ES-I3 (cell line): ENCODE results near the gene SLC11A2.
"Not testable (repeated sequence)": the region's sequence is repeated elsewhere in the genome, so short reads cannot be mapped to it uniquely, and the experiment has no call there.

Source experiments
- H3K36me3 ChIP-seq: 2 replicates; pipeline ENCODE4 v1.6.1; 2013; ENCODE audit warnings: mild to moderate bottlenecking, low read length, control low read depth, moderate library complexity; ENCODE audit not compliant: insufficient read depth
- H3K4me1 ChIP-seq: 2 replicates; pipeline ENCODE4 v1.6.1; 2013; ENCODE audit warnings: mild to moderate bottlenecking, control low read depth, low read length; ENCODE audit not compliant: insufficient read depth
- H3K9ac ChIP-seq: 2 replicates; pipeline ENCODE4 v1.6.1; 2013; ENCODE audit warnings: low read depth, mild to moderate bottlenecking, low read length, moderate library complexity
- H3K9me3 ChIP-seq: 2 replicates; pipeline ENCODE4 v1.6.1; 2013; ENCODE audit warnings: mild to moderate bottlenecking, low read length, moderate library complexity; ENCODE audit not compliant: control insufficient read depth, insufficient read depth

SLC11A2 gene

DNA sequence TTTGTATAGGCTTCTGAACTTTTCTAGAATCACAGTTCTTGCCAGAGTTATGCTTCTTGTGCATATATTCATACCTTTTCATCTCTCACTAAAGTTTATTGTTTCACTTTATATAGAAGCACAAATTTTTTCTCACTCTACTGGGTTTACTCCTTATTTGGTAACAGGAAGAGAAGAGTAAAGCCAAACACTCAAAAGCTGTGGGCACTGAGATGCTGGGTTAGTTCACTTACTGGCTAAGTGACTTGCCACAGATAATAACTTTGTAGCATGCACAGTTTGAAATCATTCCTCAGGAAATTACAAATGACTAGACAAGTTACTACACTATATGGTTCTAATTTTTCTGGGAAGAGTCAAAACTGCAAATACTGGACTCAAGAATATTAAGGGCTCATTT lies 66.1 kb downstream of the SLC11A2 start:
- no peak overlapping the region for H3K9ac ChIP-seq
- no peaks in the 10 kb centered on the region for H3K9me3 ChIP-seq
- no peaks in the 10 kb centered on the region for H3K36me3 ChIP-seq
- no peaks in the 10 kb centered on the region for H3K4me1 ChIP-seq

DNA sequence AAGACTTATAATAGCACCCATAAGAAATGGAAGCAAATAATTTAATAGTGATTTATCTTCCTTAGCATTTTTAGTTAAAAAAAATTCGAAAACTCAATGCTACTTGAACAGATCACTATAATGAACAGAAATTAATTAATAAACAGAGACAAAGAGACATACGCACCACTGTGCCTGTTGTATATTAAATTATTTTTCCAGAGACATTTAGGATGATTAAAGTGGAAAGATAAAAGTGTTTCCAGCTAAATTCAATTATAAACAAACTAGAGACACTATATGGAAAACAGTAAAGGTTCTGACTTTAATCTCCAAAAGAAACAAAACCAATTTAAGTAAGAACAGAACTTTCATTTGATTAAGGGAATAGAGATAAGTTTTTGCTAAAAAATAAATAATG lies 70.5 kb downstream of the SLC11A2 start:
- no peak overlapping the region for H3K9ac ChIP-seq
- H3K9me3 ChIP-seq: no peaks in the 10 kb centered on the region
- no peaks in the 10 kb centered on the region for H3K36me3 ChIP-seq
- no peaks in the 10 kb centered on the region for H3K4me1 ChIP-seq

DNA sequence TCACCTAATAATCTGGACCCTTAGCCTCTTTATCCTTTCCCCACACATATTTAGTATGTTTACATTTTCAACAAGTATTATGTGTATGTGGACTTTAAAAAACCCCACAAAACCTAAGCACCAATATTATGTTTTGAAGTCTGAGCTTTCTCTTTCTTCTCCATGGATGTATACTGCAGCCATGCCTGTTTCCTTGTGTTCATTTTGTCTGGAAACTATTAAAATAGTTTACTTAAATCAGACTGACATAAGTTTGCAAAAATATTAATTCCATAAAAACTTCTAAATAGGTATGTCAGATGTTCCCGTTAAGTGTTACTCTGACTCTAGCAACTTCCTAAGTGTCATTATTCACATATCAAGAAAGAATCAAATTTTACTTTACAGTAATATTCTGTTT lies 70.9 kb downstream of the SLC11A2 start:
- no peaks in the 10 kb centered on the region for H3K4me1 ChIP-seq
- H3K9ac ChIP-seq: no peak overlapping the region
- no peaks in the 10 kb centered on the region for H3K36me3 ChIP-seq
- H3K9me3 ChIP-seq: no peaks in the 10 kb centered on the region

DNA sequence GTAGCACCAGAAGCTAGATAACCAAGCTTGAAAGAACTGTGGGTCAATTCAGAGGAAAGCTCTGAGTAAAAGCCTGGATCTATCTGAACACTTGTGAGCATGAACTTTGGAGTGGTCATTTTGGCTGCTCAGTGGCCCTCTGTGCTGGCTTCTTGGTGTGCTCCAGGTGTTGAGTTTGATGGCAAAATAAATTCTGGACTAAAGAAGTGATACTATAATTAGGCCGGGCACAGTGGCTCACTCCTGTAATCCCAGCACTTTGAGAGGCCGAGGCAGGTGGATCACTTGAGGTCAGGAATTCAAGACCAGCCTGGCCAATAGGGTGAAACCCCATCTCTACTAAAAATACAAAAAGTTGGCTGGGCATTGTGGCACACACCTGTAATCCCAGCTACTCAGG lies 71.4 kb downstream of the SLC11A2 start:
- not testable (repeated sequence) for H3K9ac ChIP-seq, H3K9me3 ChIP-seq, H3K36me3 ChIP-seq, H3K4me1 ChIP-seq

DNA sequence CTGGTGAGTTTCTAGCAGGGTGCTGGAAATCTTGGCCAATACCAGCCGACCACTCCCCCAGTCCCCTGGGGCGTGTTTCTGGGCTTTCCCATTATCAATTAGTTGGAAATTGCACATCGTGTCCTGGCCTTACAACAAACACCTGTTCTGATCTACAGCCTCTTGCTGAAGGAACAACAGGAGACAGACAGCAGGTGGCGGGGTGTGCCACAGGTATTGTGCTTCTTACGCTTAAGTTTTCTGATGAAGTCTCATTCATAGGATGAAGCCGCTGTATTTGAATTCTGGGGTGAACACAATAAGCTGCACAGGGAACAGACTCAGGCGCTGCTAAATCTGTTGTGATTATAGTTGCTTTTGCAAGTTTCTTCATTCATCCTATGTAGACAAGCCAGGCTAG lies 73.1 kb downstream of the SLC11A2 start:
- no peaks in the 10 kb centered on the region for H3K36me3 ChIP-seq
- no peaks in the 10 kb centered on the region for H3K9me3 ChIP-seq
- H3K4me1 ChIP-seq: no peaks in the 10 kb centered on the region
- H3K9ac ChIP-seq: no peak overlapping the region

DNA sequence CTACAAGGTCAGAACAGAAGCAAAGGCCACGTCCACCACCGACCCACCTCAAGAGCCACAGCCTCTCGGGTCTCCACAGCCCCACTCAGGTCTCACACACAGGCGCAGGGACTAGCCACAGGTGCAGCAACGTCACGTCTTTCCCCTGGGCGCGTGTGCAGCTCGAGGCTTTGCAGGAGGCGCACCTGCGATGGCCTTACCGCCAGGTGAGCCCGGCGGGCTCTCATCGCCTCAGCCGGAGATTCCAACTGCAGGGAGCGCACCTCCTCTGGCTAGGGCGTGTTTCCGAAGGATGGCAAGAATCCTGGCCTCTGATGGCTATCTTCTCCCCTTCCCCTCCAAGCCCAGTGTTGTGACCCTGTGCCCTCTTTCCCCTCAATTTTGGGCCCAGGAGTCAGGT lies 73.7 kb downstream of the SLC11A2 start, which contains the start of gene HIGD1C:
TSS of gene HIGD1C (plus strand) at position 35 of the 400 bp plus-strand sequence. CDS start 1,455 bp downstream, outside the sequence.
- Histone ChIP-seq H3K36me3 (no peaks in the 10 kb centered on the region), H3K9me3 (no peaks in the 10 kb centered on the region), H3K9ac (no peak within 1 kb of the TSS), H3K4me1 (no peaks in the 10 kb centered on the region)

DNA sequence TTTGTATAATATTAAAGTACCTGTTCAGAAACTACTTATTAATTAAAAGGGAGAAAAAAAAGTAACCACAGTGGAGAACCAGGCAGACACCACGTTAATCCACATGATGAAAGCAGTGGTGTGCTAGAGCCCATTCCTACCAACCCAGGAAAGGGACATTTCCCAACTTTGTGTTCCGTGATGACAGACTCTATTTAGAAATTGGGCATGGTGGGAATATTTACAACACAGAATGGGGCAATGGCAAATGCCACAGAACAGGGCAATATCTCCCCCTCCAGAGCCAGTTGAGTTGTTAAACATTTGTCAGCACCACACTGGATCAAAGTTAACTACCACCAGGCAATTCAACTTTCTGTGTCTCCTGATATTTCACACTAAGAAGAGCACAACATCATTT lies 75.1 kb downstream of the SLC11A2 start:
- Histone ChIP-seq H3K4me1 (no peaks in the 10 kb centered on the region), H3K9me3 (no peaks in the 10 kb centered on the region), H3K36me3 (no peaks in the 10 kb centered on the region), H3K9ac (no peak overlapping the region)

DNA sequence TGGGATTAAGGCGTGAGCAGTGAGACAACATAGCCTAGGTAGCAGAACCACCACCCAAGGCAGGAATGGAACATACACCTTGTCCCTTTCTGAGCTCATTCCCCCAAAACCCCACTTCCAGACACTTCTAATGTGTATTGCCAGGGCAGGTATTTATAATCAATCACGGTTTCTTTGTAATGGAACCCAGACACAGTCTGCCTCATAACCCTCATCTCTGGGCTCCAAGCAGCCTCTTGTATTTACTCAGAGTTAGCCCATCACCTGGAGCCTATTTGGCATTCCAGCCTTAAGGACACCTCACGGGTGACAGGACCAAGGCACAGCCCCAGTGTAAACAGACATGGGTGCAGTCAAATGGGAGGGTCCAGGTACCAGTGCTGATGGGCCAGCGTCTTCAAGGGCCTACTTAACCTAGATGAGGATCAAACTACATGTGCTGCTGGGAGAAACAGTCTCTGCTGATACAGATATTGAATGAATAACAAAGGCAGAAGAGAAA lies 76.3 kb downstream of the SLC11A2 start:
- Histone ChIP-seq H3K9ac (no peak overlapping the region), H3K36me3 (no peaks in the 10 kb centered on the region), H3K9me3 (no peaks in the 10 kb centered on the region), H3K4me1 (no peaks in the 10 kb centered on the region)

DNA sequence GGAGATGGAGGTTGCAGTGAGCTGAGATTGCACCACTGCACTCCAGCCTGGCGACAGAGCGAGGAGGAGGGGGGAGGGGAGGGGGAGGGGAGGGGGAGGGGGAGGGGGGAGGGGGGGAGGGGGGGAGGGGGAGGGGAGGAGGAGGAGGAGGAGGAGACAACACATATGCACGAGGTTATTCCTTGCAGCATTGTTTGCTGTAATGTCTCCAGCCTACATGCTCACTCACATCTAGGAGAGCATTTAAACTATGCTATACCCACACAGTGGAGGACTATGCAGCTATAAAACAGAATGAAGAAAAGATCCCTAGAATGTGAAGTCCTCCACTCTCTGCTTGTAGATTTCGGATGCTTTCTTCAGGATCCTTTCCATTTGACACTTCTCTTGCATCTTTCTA lies 77.4 kb downstream of the SLC11A2 start:
- H3K36me3 ChIP-seq: no peaks in the 10 kb centered on the region
- no peaks in the 10 kb centered on the region for H3K4me1 ChIP-seq
- no peaks in the 10 kb centered on the region for H3K9me3 ChIP-seq
- H3K9ac ChIP-seq: no peak overlapping the region

DNA sequence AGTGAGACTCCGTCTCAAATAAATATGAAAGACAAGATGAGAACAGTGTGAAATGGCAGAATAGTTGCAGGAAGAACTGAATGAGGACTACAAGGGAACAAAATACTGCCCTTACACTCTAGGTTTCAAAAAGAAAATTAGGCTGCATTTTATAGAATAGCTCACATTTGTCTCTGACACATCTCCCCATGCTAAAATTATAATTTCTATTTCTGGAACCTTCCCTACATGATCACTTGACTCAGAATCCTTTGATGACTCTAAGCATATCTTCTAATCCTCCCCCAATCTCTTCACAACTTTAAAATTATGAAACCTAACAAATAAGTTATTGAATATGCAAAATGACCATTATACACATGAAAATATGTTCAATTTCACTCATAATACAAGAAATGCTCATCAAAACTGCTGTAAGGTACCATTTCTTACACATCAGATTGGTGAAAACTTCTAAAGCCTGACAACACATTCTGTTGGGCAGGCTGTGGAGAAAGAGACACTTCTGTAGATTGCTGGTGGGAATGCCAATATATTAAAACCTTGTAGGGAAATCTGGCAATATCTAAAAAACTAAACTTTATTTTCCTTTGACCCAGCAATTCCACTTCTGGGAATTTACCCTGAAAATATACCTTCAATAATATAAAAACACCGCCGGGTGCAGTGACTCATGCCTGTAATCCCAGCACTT lies 78.1 kb downstream of the SLC11A2 start:
- no peaks in the 10 kb centered on the region for H3K36me3 ChIP-seq
- H3K9ac ChIP-seq: no peak overlapping the region
- H3K9me3 ChIP-seq: no peaks in the 10 kb centered on the region; the same call in 1 of the 2 replicates
- H3K4me1 ChIP-seq: no peaks in the 10 kb centered on the region

DNA sequence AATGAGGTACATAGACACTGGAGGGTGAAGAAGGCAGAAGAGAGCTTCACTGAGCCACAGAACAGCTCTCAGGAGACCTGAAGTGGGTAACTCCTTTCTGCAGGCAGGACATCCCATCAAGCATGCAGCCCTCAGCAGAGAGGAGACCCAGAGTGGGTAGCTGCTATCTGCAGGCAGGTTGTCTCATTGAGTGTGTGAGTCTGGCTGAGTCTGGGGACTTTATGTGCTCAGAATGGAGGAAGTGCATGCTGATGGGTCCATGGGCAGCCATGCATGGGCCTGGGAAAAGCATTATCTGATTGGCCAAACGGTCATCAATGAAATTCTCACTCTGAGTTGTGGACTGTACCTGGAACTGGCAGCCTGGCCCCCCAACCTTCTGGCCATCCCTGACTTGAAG lies 88.5 kb downstream of the SLC11A2 start:
- H3K36me3 ChIP-seq: no peaks in the 10 kb centered on the region
- 0 out of 2 replicates have a peak, but pooled peaks cover 3% of the 10 kb centered on the region for H3K9me3 ChIP-seq
- no peaks in the 10 kb centered on the region for H3K4me1 ChIP-seq
- no peak overlapping the region for H3K9ac ChIP-seq

DNA sequence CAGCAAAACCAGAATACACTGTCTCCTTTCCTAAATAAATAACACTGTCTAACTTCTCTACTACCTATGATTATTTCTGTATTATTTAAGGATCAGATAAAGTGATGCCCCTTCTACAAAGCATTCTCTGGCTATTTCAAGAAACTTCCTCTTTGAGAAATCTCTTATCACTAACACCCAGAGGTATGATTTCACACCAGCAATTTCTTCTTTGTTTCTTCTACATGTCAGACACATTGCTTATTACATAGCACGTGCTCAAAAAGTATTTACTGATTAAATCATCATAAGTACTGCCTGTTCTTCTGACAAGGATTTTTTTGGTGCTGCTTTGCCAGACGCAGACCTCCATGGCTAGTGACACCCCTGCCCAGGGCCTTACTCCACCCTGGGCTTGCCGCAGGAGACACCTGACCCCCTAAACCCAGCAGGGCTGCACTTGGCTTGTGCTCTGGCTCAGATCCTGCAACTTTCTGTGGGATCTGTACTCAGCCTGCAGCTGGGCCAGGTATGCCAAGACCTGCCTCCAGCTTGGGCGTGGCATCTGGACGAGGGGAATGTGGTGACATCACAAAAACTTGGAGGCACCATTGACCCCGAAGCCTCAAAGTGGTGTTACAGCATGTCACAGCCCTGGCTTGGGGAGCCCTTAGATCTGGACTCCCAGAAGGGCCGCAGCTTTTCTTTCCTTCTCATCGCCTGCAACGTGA lies 89.2 kb downstream of the SLC11A2 start:
- Histone ChIP-seq H3K9ac (no peak overlapping the region), H3K9me3 (0 out of 2 replicates have a peak, but pooled peaks cover 3% of the 10 kb centered on the region), H3K36me3 (no peaks in the 10 kb centered on the region), H3K4me1 (no peaks in the 10 kb centered on the region)

DNA sequence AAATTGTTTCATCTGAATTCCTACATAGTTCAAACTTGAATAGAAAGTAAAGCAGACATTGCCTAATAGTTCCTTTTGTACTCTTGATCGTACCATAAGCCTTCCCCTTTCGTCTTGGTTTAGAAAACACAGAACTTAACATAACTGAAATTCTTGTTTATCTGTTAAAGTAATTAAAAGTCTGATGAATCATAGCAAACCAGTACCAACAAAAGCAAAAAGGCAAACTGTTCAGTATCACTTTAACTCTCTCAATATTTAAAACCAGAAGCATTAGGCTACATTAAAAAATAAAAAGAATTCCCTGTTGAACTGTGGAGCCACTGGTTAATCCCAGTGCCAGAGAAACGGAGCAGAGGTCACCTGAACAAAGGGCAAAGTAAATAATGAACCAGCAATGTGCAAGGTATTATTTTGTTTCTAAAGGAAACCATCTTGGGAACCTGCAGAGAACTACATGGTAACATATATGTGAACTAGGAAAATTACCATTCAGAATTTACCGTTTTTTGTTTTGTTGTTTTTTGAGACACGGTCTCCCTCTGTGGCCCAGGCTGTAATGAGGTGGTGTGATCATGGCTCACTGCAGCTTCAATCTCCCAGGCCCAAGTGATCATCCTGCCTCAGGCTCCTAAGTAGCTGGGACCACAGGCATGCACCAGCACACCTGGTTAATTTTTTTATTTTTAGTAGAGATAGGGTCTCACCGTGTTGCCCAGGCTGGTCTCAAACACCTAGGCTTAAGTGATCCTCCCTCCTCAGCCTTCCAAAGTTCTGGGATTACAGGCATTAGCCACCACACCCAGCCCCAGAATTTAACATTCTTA lies 91.0 kb downstream of the SLC11A2 start:
- no peaks in the 10 kb centered on the region for H3K36me3 ChIP-seq
- 0 out of 2 replicates have a peak, but pooled peaks cover 3% of the 10 kb centered on the region for H3K9me3 ChIP-seq
- no peaks in the 10 kb centered on the region for H3K4me1 ChIP-seq
- H3K9ac ChIP-seq: no peak overlapping the region

DNA sequence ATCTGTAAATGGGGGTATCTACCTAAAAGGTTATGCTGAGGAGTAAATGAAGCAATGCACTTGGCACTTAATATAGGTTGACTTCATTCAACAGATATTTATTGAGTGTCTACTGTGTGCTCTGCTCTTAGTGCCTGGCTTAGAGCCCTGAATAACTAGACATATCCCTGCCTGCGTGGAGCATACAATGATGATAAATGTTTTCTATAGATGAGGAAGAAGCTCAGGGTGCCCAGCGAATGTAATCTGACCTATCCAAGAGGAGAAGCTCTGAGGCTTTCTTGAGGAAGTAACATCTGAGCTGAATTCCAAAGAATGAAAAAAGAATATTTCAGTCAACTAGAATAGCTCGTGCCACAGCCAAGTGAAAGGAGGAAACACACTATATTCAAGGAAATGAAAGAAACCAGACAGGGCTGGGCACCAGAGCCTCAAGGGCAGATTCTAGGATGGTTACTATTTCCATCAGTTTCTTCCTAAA lies 91.8 kb downstream of the SLC11A2 start:
- H3K36me3 ChIP-seq: no peaks in the 10 kb centered on the region
- 0 out of 2 replicates have a peak, but pooled peaks cover 3% of the 10 kb centered on the region for H3K9me3 ChIP-seq
- H3K9ac ChIP-seq: no peak overlapping the region
- peaks cover under 1% of the 10 kb centered on the region; the same call in 1 of the 2 replicates for H3K4me1 ChIP-seq
